PFSK-1 (cell line): ENCODE data around the gene TEX14.

ENCODE experiments used
- FOXP2 ChIP-seq: optimal IDR thresholded peaks from 2 replicates; pipeline ENCODE3; 2011; ENCODE audit warnings: borderline replicate concordance, control low read depth, inconsistent platforms; ENCODE audit not compliant: insufficient read depth; ENCODE audit errors: extremely low read length, extremely low read depth
- POLR2AphosphoS5 ChIP-seq: IDR thresholded peaks from 2 replicates; pipeline ENCODE4 v1.6.1; 2012; ENCODE audit warnings: low read depth, mild to moderate bottlenecking, control low read depth, low read length, moderate library complexity
- REST ChIP-seq, 2 experiments: IDR thresholded peaks; 2 replicates each; pipeline versions ENCODE4 v1.6.1 to v1.8.0; 2011 to 2012; ENCODE audit warnings: low read depth in 2 of 2, low read length in 2 of 2, control low read depth in 1 of 2, inconsistent platforms in 1 of 2, mild to moderate bottlenecking in 1 of 2, moderate library complexity in 1 of 2; ENCODE audit not compliant: insufficient read depth in 1 of 2
- SIN3A ChIP-seq: IDR thresholded peaks from 2 replicates; pipeline ENCODE4 v1.6.1; 2012; ENCODE audit warnings: mild to moderate bottlenecking, low read length, moderate library complexity, borderline replicate concordance; ENCODE audit not compliant: insufficient read depth
- TAF1 ChIP-seq: IDR thresholded peaks from 2 replicates; pipeline ENCODE4 v1.6.1; 2012; ENCODE audit warnings: low read length, control low read depth, borderline replicate concordance; ENCODE audit not compliant: insufficient read depth

- TF ChIP-seq TAF1 (no peak), REST (IDR thresholded peaks at IDR 0.05; ENCODE audit: insufficient read depth in 1 of 2, low read depth in 2 of 2, low read length in 2 of 2) (no peak), POLR2AphosphoS5 (no peak), SIN3A (no peak), FOXP2 (no peak)
These were observed 59.2 kb downstream of the TEX14 start for GRCh38 chr17:58632324-58633314.
